Liver (tissue), 3 donors: ENCODE data around the gene MELTF.

ENCODE experiments used
- JUND ChIP-seq, 2 donors: IDR thresholded peaks; 2 replicates each; pipeline ENCODE4 v1.6.1; 2016; ENCODE audit warnings: antibody characterized with exemption in 2 of 2
- RAD21 ChIP-seq, 2 donors: IDR thresholded peaks; 2 replicates each; pipeline ENCODE4 v1.6.1; 2016; ENCODE audit warnings: antibody characterized with exemption in 2 of 2, mild to moderate bottlenecking in 2 of 2
- TF ChIP-seq, protein P1 (sequence below): fragments of 150-350 bp; IDR thresholded peaks from 2 replicates; pipeline ENCODE4 v1.5.1; 2017; ENCODE audit warnings: improper control_type of control experiment, low read depth, low read length; ENCODE audit not compliant: missing input control
- TF ChIP-seq, protein P2 (sequence below): IDR thresholded peaks from 2 replicates; pipeline ENCODE4 v1.6.1; 2016; ENCODE audit warnings: antibody characterized with exemption, mild to moderate bottlenecking
- donor health status: healthy.
- donor health status: healthy.

DNA sequence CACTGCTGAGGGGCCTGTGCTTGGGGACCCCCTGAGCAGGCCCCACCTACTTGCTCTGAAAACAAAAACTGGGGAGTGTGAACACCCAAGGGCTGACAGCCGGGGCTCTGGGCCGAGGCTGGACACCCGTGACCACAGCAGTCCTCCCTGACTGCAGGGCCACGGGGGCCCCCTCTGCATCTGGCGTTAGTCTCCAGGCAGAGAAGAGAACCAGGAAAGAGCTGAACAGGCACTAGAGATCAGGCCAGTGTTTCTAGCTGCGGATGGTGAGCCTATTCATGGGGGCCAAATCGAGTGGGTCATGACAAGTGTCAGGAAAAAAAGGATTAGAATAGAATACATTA lies 17.1 kb downstream of the MELTF start:
- TF ChIP-seq, protein P1, sequence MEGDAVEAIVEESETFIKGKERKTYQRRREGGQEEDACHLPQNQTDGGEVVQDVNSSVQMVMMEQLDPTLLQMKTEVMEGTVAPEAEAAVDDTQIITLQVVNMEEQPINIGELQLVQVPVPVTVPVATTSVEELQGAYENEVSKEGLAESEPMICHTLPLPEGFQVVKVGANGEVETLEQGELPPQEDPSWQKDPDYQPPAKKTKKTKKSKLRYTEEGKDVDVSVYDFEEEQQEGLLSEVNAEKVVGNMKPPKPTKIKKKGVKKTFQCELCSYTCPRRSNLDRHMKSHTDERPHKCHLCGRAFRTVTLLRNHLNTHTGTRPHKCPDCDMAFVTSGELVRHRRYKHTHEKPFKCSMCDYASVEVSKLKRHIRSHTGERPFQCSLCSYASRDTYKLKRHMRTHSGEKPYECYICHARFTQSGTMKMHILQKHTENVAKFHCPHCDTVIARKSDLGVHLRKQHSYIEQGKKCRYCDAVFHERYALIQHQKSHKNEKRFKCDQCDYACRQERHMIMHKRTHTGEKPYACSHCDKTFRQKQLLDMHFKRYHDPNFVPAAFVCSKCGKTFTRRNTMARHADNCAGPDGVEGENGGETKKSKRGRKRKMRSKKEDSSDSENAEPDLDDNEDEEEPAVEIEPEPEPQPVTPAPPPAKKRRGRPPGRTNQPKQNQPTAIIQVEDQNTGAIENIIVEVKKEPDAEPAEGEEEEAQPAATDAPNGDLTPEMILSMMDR, result no peak
- TF ChIP-seq JUND (IDR thresholded peaks at IDR 0.05) (no peak), RAD21 (IDR thresholded peaks at IDR 0.05) (no peak)
- TF ChIP-seq, protein P2, sequence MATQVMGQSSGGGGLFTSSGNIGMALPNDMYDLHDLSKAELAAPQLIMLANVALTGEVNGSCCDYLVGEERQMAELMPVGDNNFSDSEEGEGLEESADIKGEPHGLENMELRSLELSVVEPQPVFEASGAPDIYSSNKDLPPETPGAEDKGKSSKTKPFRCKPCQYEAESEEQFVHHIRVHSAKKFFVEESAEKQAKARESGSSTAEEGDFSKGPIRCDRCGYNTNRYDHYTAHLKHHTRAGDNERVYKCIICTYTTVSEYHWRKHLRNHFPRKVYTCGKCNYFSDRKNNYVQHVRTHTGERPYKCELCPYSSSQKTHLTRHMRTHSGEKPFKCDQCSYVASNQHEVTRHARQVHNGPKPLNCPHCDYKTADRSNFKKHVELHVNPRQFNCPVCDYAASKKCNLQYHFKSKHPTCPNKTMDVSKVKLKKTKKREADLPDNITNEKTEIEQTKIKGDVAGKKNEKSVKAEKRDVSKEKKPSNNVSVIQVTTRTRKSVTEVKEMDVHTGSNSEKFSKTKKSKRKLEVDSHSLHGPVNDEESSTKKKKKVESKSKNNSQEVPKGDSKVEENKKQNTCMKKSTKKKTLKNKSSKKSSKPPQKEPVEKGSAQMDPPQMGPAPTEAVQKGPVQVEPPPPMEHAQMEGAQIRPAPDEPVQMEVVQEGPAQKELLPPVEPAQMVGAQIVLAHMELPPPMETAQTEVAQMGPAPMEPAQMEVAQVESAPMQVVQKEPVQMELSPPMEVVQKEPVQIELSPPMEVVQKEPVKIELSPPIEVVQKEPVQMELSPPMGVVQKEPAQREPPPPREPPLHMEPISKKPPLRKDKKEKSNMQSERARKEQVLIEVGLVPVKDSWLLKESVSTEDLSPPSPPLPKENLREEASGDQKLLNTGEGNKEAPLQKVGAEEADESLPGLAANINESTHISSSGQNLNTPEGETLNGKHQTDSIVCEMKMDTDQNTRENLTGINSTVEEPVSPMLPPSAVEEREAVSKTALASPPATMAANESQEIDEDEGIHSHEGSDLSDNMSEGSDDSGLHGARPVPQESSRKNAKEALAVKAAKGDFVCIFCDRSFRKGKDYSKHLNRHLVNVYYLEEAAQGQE, result no peak
